Caco-2 (cell line): Measurements from ENCODE around the gene KLHDC10. TPM values are rescaled to one million over a fixed set of nuclear protein-coding genes. Genes with fewer than 3 reads are reported as not detected.
"Not testable (repeated sequence)": the region's sequence is repeated elsewhere in the genome, so short reads cannot be mapped to it uniquely, and the experiment has no call there.

Experiments used
- BruUV-seq: library from RNA; stranded (reverse); fragments of 400-500 nt; replicated peaks from 2 replicates; lab custom pipeline; 2021; lab: Mats Ljungman, UMichigan
- CTCF ChIA-PET: fragments of 300-600 bp; sonication (Branson Sonifier 250); formaldehyde crosslinking; loops from one replicate; lab custom pipeline; 2022; ENCODE audit warnings: antibody characterized with exemption; lab: Charles Lee
- POLR2A ChIA-PET: fragments of 300-600 bp; sonication (Branson Sonifier 250); formaldehyde crosslinking; loops from one replicate; lab custom pipeline; 2022; ENCODE audit warnings: antibody characterized with exemption; lab: Charles Lee
- DNase-seq, 2 experiments: peaks; one replicate each; pipeline versions ENCODE4 v3.0.0 to v3.0.0-alpha.2; 2020 to 2022
- H3K27me3 ChIP-seq: replicated peaks from 2 replicates; pipeline ENCODE4 v1.6.0; 2011; ENCODE audit warnings: low read length; ENCODE audit not compliant: control insufficient read depth, insufficient read depth
- H3K36me3 ChIP-seq: 2 replicates; pipeline ENCODE4 v1.5.1; 2011; ENCODE audit warnings: low read length; ENCODE audit not compliant: control insufficient read depth, insufficient read depth
- H3K4me1 ChIP-seq: fragments of 250-450 bp; sonication (Bioruptor Pico); 2 replicates; pipeline ENCODE4 v1.5.1; 2020; ENCODE audit warnings: mild to moderate bottlenecking
- H3K4me3 ChIP-seq: 2 replicates; pipeline ENCODE4 v1.5.1; 2011; ENCODE audit warnings: low read depth, mild to moderate bottlenecking, control low read depth, low read length
- H3K9me3 ChIP-seq: fragments of 250-450 bp; sonication (Bioruptor Pico); 2 replicates; pipeline ENCODE4 v1.5.1; 2020; ENCODE audit warnings: mild to moderate bottlenecking, moderate library complexity
- H3K27ac Mint-ChIP-seq: one replicate; pipeline ENCODE4 v1.8.0; 2022; ENCODE audit warnings: mixed read lengths; ENCODE audit not compliant: unreplicated experiment
- H3K27me3 Mint-ChIP-seq: one replicate; pipeline ENCODE4 v1.8.0; 2022; ENCODE audit warnings: mixed read lengths; ENCODE audit not compliant: insufficient read depth, unreplicated experiment
- H3K36me3 Mint-ChIP-seq: one replicate; pipeline ENCODE4 v1.8.0; 2022; ENCODE audit warnings: mild to moderate bottlenecking, mixed read lengths; ENCODE audit not compliant: insufficient read depth, unreplicated experiment
- H3K4me1 Mint-ChIP-seq: one replicate; pipeline ENCODE4 v1.8.0; 2022; ENCODE audit warnings: low read depth, mixed read lengths; ENCODE audit not compliant: unreplicated experiment
- H3K4me3 Mint-ChIP-seq: one replicate; pipeline ENCODE4 v1.8.0; 2022; ENCODE audit warnings: mild to moderate bottlenecking, moderate library complexity, mixed read lengths; ENCODE audit not compliant: unreplicated experiment
- H3K9me3 Mint-ChIP-seq: one replicate; pipeline ENCODE4 v1.8.0; 2022; ENCODE audit warnings: mixed read lengths; ENCODE audit not compliant: unreplicated experiment
- intact Hi-C: fragments of 100-400 bp; cut with micrococcal nuclease; formaldehyde crosslinking; loops from one replicate; pipeline ENCODE4 v1.10.0; 2022; ENCODE audit not compliant: unreplicated experiment
- total RNA-seq: library from RNA; stranded (reverse); gene quantifications from 2 replicates; pipeline ENCODE4 v1.2.3, GENCODE V29; 2022
- TF ChIP-seq, protein P1 (sequence below), 2 experiments: fragments of 200-600 bp in 1 of 2; IDR thresholded peaks; 1 replicate in 1 of 2; 2 replicates in 1 of 2; pipeline versions ENCODE4 v1.5.1 to v1.8.0; 2011 to 2022; ENCODE audit warnings: antibody characterized with exemption in 1 of 2, control low read depth in 1 of 2, inconsistent platforms in 1 of 2, low read depth in 1 of 2, low read length in 1 of 2, mild to moderate bottlenecking in 1 of 2, moderate library complexity in 1 of 2; ENCODE audit not compliant: insufficient read depth in 1 of 2, severe bottlenecking in 1 of 2, unreplicated experiment in 1 of 2

Gene KLHDC10
- total RNA-seq, 1 experiment from 2014 or later: 22.3 TPM

- H3K27me3 Mint-ChIP-seq: no peaks in the 10 kb centered on the region
- intact Hi-C loops: no loop called here
- no peak overlapping the region for H3K27ac Mint-ChIP-seq
- no peaks in the 10 kb centered on the region for H3K4me1 ChIP-seq
- peaks cover 6% of the 10 kb centered on the region for H3K36me3 Mint-ChIP-seq
- H3K4me3 ChIP-seq: no peak overlapping the region
- no peak overlapping the region for H3K4me3 Mint-ChIP-seq
- TF ChIP-seq, protein P1, sequence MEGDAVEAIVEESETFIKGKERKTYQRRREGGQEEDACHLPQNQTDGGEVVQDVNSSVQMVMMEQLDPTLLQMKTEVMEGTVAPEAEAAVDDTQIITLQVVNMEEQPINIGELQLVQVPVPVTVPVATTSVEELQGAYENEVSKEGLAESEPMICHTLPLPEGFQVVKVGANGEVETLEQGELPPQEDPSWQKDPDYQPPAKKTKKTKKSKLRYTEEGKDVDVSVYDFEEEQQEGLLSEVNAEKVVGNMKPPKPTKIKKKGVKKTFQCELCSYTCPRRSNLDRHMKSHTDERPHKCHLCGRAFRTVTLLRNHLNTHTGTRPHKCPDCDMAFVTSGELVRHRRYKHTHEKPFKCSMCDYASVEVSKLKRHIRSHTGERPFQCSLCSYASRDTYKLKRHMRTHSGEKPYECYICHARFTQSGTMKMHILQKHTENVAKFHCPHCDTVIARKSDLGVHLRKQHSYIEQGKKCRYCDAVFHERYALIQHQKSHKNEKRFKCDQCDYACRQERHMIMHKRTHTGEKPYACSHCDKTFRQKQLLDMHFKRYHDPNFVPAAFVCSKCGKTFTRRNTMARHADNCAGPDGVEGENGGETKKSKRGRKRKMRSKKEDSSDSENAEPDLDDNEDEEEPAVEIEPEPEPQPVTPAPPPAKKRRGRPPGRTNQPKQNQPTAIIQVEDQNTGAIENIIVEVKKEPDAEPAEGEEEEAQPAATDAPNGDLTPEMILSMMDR (IDR thresholded peaks at IDR 0.05; ENCODE audit: insufficient read depth in 1 of 2, low read depth in 1 of 2, low read length in 1 of 2, severe bottlenecking in 1 of 2, unreplicated experiment in 1 of 2): no peak
- H3K9me3 ChIP-seq: no peaks in the 10 kb centered on the region
- peaks cover 3% of the 10 kb centered on the region; the same call in 1 of the 2 replicates for H3K36me3 ChIP-seq
- BruUV-seq: no TSS peak
- ChIA-PET CTCF (no interaction called here), POLR2A (no interaction called here)
- DNase-seq: no peak
- H3K4me1 Mint-ChIP-seq: no peaks in the 10 kb centered on the region
- H3K9me3 Mint-ChIP-seq: no peaks in the 10 kb centered on the region
- no peaks in the 10 kb centered on the region for H3K27me3 ChIP-seq
Observed at GRCh38 chr7:130180571-130181262, 110.4 kb downstream of the KLHDC10 start.

- H3K4me3 Mint-ChIP-seq: no peak overlapping the region
- H3K27ac Mint-ChIP-seq: no peak overlapping the region
- no peaks in the 10 kb centered on the region for H3K9me3 Mint-ChIP-seq
- Histone ChIP-seq H3K4me3 (no peak overlapping the region), H3K4me1 (no peaks in the 10 kb centered on the region), H3K36me3 (peaks cover 3% of the 10 kb centered on the region; the same call in 1 of the 2 replicates), H3K27me3 (no peaks in the 10 kb centered on the region), H3K9me3 (no peaks in the 10 kb centered on the region)
- CTCF ChIA-PET: no interaction called here
- intact Hi-C loops: no loop called here
- no TSS peak for BruUV-seq
- peaks cover 6% of the 10 kb centered on the region for H3K36me3 Mint-ChIP-seq
- TF ChIP-seq, protein P1 (IDR thresholded peaks at IDR 0.05; ENCODE audit: insufficient read depth in 1 of 2, low read depth in 1 of 2, low read length in 1 of 2, severe bottlenecking in 1 of 2, unreplicated experiment in 1 of 2): no peak
- POLR2A ChIA-PET: no interaction called here
- DNase-seq: no peak
- H3K27me3 Mint-ChIP-seq: no peaks in the 10 kb centered on the region
- no peaks in the 10 kb centered on the region for H3K4me1 Mint-ChIP-seq
Observed at GRCh38 chr7:130181263-130181605, 110.9 kb downstream of the KLHDC10 start.

DNA sequence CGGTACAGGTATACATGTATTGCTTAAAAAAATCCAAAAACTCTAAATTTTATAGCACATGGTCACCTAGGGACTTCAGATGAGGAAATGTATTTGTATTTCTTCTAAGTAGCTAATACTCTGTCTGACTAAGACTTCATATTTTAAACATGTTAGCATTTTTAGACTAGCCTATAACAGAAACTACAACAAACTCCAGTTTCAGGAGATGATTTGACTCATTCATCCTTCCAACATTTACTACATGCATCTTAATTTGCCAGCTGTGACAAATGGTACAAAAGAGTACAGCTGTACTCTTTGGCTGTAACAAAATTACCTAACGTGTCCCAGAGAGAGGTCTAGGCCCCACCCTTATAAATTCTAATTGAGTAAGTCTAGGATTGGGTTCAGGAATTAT, 112.7 kb downstream of the KLHDC10 start:
- H3K27me3 ChIP-seq: no peaks in the 10 kb centered on the region
- Mint-ChIP-seq H3K4me1 (no peaks in the 10 kb centered on the region), H3K27me3 (no peaks in the 10 kb centered on the region), H3K36me3 (peaks cover 17% of the 10 kb centered on the region), H3K27ac (no peak overlapping the region), H3K4me3 (no peak overlapping the region), H3K9me3 (no peaks in the 10 kb centered on the region)
- TF ChIP-seq, protein P1 (IDR thresholded peaks at IDR 0.05; ENCODE audit: insufficient read depth in 1 of 2, low read depth in 1 of 2, low read length in 1 of 2, severe bottlenecking in 1 of 2, unreplicated experiment in 1 of 2): no peak
- POLR2A ChIA-PET: no interaction called here
- intact Hi-C loops: no loop called here
- no peak overlapping the region for H3K4me3 ChIP-seq
- BruUV-seq: no TSS peak
- DNase-seq: no peak
- CTCF ChIA-PET: interaction anchor here (0.8 kb wide), 1 partner anchor 87 kb away, joined by 3 read pairs; no protein-coding TSS in a partner anchor
- H3K36me3 ChIP-seq: peaks cover 3% of the 10 kb centered on the region; the same call in 1 of the 2 replicates
- peaks cover 4% of the 10 kb centered on the region for H3K4me1 ChIP-seq
- H3K9me3 ChIP-seq: no peaks in the 10 kb centered on the region

DNA sequence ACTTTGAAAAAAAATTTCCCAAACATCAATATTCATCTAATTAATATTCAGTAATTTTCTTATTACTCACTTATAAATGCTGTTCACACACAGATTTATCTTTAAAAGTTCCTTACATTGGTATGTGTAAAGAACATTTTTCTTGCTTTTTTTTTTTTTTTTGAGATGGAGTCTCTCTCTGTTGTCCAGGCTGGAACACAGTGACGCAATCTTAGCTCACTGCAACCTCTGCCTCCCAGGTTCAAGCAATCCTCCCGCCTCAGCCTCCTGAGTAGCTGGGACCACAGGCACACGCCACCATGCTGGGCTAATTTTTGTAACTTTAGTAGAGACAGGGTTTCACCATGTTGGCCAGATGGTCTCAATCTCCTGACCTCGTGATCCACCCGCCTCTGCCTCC, 114.0 kb downstream of the KLHDC10 start:
- H3K27ac Mint-ChIP-seq, H3K4me1 ChIP-seq, H3K9me3 Mint-ChIP-seq, POLR2A ChIA-PET, H3K27me3 ChIP-seq, CTCF ChIA-PET, H3K9me3 ChIP-seq, H3K4me3 Mint-ChIP-seq, DNase-seq, H3K4me1 Mint-ChIP-seq, H3K27me3 Mint-ChIP-seq, intact Hi-C loops, BruUV-seq, H3K36me3 ChIP-seq, H3K4me3 ChIP-seq: not testable (repeated sequence)
- H3K36me3 Mint-ChIP-seq: peaks cover 20% of the 10 kb centered on the region
